GM23338 (cell line): Measurements from ENCODE around the gene DKK2. TPM values are rescaled to one million over a fixed set of nuclear protein-coding genes. Genes with fewer than 3 reads are reported as not detected.

Experiments used
- ATAC-seq: fragments of 200-7000 bp; cut with Tn5 transposase; 3 replicates; pipeline ENCODE4 v1.9.1; 2020
- DNase-seq: peaks from one replicate; pipeline ENCODE4 v3.0.0-alpha.2; 2015; ENCODE audit warnings: low spot score
- H2AFZ ChIP-seq: fragments of 200-600 bp; sonication (generic); 2 replicates; pipeline ENCODE4 v1.8.0; 2016; ENCODE audit warnings: antibody characterized with exemption, mild to moderate bottlenecking, moderate library complexity
- H3F3A ChIP-seq: fragments of 200-600 bp; sonication (generic); replicated peaks from 2 replicates; pipeline ENCODE4 v1.8.0; 2017; ENCODE audit warnings: antibody characterized with exemption, mixed run types, low read depth
- H3K27ac ChIP-seq: fragments of 200-600 bp; sonication (generic); 2 replicates; pipeline ENCODE4 v1.6.1; 2016; ENCODE audit warnings: low read depth
- H3K27me3 ChIP-seq: fragments of 200-600 bp; sonication (generic); 2 replicates; pipeline ENCODE4 v1.8.0; 2016; ENCODE audit warnings: mild to moderate bottlenecking, mixed run types, moderate library complexity; ENCODE audit not compliant: insufficient read depth
- H3K36me3 ChIP-seq: fragments of 200-600 bp; sonication (generic); 2 replicates; pipeline ENCODE4 v1.8.0; 2016; ENCODE audit warnings: mild to moderate bottlenecking; ENCODE audit not compliant: insufficient read depth
- H3K4me1 ChIP-seq: fragments of 200-600 bp; sonication (generic); 2 replicates; pipeline ENCODE4 v1.8.0; 2016; ENCODE audit warnings: mild to moderate bottlenecking, moderate library complexity; ENCODE audit not compliant: insufficient read depth
- H3K4me2 ChIP-seq: fragments of 200-600 bp; sonication (generic); 2 replicates; pipeline ENCODE4 v1.7.1; 2017; ENCODE audit warnings: mixed run types
- H3K4me3 ChIP-seq: fragments of 200-600 bp; sonication (generic); 2 replicates; pipeline ENCODE4 v1.6.1; 2016; ENCODE audit warnings: mixed run types
- H3K79me2 ChIP-seq: fragments of 200-600 bp; sonication (generic); replicated peaks from 2 replicates; pipeline ENCODE4 v1.8.0; 2017; ENCODE audit warnings: mild to moderate bottlenecking; ENCODE audit not compliant: insufficient read depth
- H3K9me2 ChIP-seq: fragments of 200-600 bp; sonication (generic); 2 replicates; pipeline ENCODE4 v1.8.0; 2017; ENCODE audit not compliant: insufficient read depth
- H4K20me1 ChIP-seq: fragments of 200-600 bp; sonication (generic); replicated peaks from 2 replicates; pipeline ENCODE4 v1.8.0; 2017; ENCODE audit warnings: mild to moderate bottlenecking; ENCODE audit not compliant: insufficient read depth
- H3K27ac Mint-ChIP-seq: 2 replicates; pipeline ENCODE4 v1.8.0; 2020; ENCODE audit warnings: inconsistent platforms, mild to moderate bottlenecking, moderate library complexity, mixed read lengths
- H3K27me3 Mint-ChIP-seq: 3 replicates; pipeline ENCODE4 v1.8.0; 2022; ENCODE audit warnings: low read depth, mild to moderate bottlenecking, moderate library complexity, mixed read lengths, inconsistent platforms; ENCODE audit not compliant: insufficient read depth, poor library complexity
- H3K36me3 Mint-ChIP-seq: 3 replicates; pipeline ENCODE4 v1.8.0; 2021; ENCODE audit warnings: low read depth, mild to moderate bottlenecking, inconsistent platforms, moderate library complexity, mixed read lengths
- H3K4me1 Mint-ChIP-seq: 3 replicates; pipeline ENCODE4 v1.8.0; 2020; ENCODE audit warnings: mild to moderate bottlenecking, inconsistent platforms, mixed read lengths
- H3K4me3 Mint-ChIP-seq: 3 replicates; pipeline ENCODE4 v1.8.0; 2021; ENCODE audit warnings: moderate library complexity, mild to moderate bottlenecking, inconsistent platforms, mixed read lengths
- H3K9me3 Mint-ChIP-seq: 3 replicates; pipeline ENCODE4 v1.8.0; 2020; ENCODE audit warnings: moderate library complexity, mild to moderate bottlenecking, inconsistent platforms, mixed read lengths
- CREB1 ChIP-seq: fragments of 250-450 bp; sonication (Bioruptor Pico); IDR thresholded peaks from 2 replicates; pipeline ENCODE4 v1.5.0; 2020; ENCODE audit warnings: low read depth, mild to moderate bottlenecking, moderate library complexity
- CTCF ChIP-seq, 2 experiments: fragments of 200-600 bp in 1 of 2; sonication (generic) in 1 of 2; conservative IDR thresholded peaks; 2 replicates each; pipeline versions ENCODE4 v1.5.1 to v1.6.1; 2016 to 2017; ENCODE audit warnings: antibody characterized with exemption in 2 of 2, low read depth in 2 of 2, mild to moderate bottlenecking in 2 of 2, moderate library complexity in 1 of 2
- ETS1 ChIP-seq: IDR thresholded peaks from 2 replicates; pipeline ENCODE4 v1.6.1; 2016; ENCODE audit warnings: antibody characterized with exemption
- EZH2phosphoT487 ChIP-seq: fragments of 200-600 bp; sonication (generic); IDR thresholded peaks from one replicate; pipeline ENCODE4 v1.8.1; 2018; ENCODE audit warnings: antibody characterized with exemption; ENCODE audit not compliant: unreplicated experiment
- NANOG ChIP-seq: IDR thresholded peaks from 2 replicates; pipeline ENCODE4 v1.6.1; 2016; ENCODE audit warnings: antibody characterized with exemption, borderline replicate concordance
- REST ChIP-seq: IDR thresholded peaks from one replicate; pipeline ENCODE4 v1.6.1; 2018; ENCODE audit warnings: antibody characterized with exemption; ENCODE audit not compliant: unreplicated experiment
- STAT1 ChIP-seq: IDR thresholded peaks from one replicate; pipeline ENCODE4 v1.6.1; 2016; ENCODE audit warnings: antibody characterized with exemption; ENCODE audit not compliant: unreplicated experiment
- ZNF331 ChIP-seq: fragments of 250-450 bp; sonication (Bioruptor Pico); IDR thresholded peaks from 2 replicates; pipeline ENCODE4 v1.5.0; 2020; ENCODE audit warnings: low read depth, mild to moderate bottlenecking, moderate library complexity
- ZNF462 ChIP-seq: fragments of 250-450 bp; sonication (Bioruptor Pico); IDR thresholded peaks from 2 replicates; pipeline ENCODE4 v1.5.0; 2020; ENCODE audit warnings: mild to moderate bottlenecking, moderate library complexity
- polyA plus RNA-seq: library from polyadenylated mRNA; unstranded; fragments of >200 nt; fragmentation: Nextera tagmentation; extraction: Ambion mirVana; gene quantifications from 2 replicates; pipeline ENCODE4 v1.2.1, GENCODE V29; 2016
- total RNA-seq: library from RNA; depleted of rRNA; stranded (reverse); fragments of >200 nt; shearing (Covaris generic); gene quantifications from 2 replicates; pipeline ENCODE4 v1.2.3, GENCODE V29; 2014

Gene DKK2
- total and polyA plus RNA-seq, 2 experiments from 2014 or later = 0.05 TPM; not detected in 1

GRCh38 chr4:107009196-107009968, 26.7 kb downstream of the DKK2 start (continued):
- TF ChIP-seq CTCF (conservative IDR thresholded peaks at IDR 0.05; ENCODE audit: low read depth in 2 of 2) (no peak), ETS1 (no peak), CREB1 (no peak), NANOG (no peak), ZNF462 (CRISPR knock-in tag) (no peak)

GRCh38 chr4:107008115-107008514, 28.0 kb downstream of the DKK2 start:
- Histone ChIP-seq H3K4me3 (no peak overlapping the region), H4K20me1 (no peaks in the 10 kb centered on the region), H3K4me1 (no peaks in the 10 kb centered on the region), H3K9me2 (no peaks in the 10 kb centered on the region; the same call in 1 of the 2 replicates), H2AFZ (no peak overlapping the region), H3K36me3 (no peaks in the 10 kb centered on the region), H3K27ac (no peak overlapping the region), H3K4me2 (no peak overlapping the region), H3K79me2 (no peaks in the 10 kb centered on the region), H3F3A (no peaks in the 10 kb centered on the region), H3K27me3 (no peaks in the 10 kb centered on the region)
- no peak overlapping the region for H3K27ac Mint-ChIP-seq
- H3K27me3 Mint-ChIP-seq = no peaks in the 10 kb centered on the region
- DNase-seq = no peak
- no peaks in the 10 kb centered on the region for H3K9me3 Mint-ChIP-seq
- peaks cover 4% of the 10 kb centered on the region for H3K4me1 Mint-ChIP-seq
- H3K36me3 Mint-ChIP-seq = no peaks in the 10 kb centered on the region
- ATAC-seq = no peak
- no peak overlapping the region for H3K4me3 Mint-ChIP-seq
- no peak for TF ChIP-seq STAT1
- no peak for TF ChIP-seq ZNF331 (CRISPR knock-in tag)
- no peak for TF ChIP-seq REST
- no peak for TF ChIP-seq NANOG
- no peak for TF ChIP-seq CTCF (conservative IDR thresholded peaks at IDR 0.05; ENCODE audit: low read depth in 2 of 2)
- TF ChIP-seq EZH2phosphoT487 = no peak
